Uterus (tissue), 2 donors: Measurements from ENCODE around the gene B9D2.

Experiments used
- POLR2A ChIP-seq, 2 donors: fragments of 450-650 bp; IDR thresholded peaks; one replicate each; pipeline ENCODE4 v1.6.1; 2016; ENCODE audit warnings: antibody characterized with exemption in 2 of 2, mild to moderate bottlenecking in 1 of 2, moderate library complexity in 1 of 2
- TF ChIP-seq, protein P1 (sequence below), 4 experiments: fragments of 200-600 bp in 2 of 4; fragments of 450-650 bp in 2 of 4; sonication (generic) in 2 of 4; IDR thresholded peaks; one replicate each; pipeline ENCODE4 v1.5.1; 2016 to 2019; ENCODE audit warnings: antibody characterized with exemption in 4 of 4, mild to moderate bottlenecking in 2 of 4, moderate library complexity in 1 of 4

- TF ChIP-seq, protein P1, sequence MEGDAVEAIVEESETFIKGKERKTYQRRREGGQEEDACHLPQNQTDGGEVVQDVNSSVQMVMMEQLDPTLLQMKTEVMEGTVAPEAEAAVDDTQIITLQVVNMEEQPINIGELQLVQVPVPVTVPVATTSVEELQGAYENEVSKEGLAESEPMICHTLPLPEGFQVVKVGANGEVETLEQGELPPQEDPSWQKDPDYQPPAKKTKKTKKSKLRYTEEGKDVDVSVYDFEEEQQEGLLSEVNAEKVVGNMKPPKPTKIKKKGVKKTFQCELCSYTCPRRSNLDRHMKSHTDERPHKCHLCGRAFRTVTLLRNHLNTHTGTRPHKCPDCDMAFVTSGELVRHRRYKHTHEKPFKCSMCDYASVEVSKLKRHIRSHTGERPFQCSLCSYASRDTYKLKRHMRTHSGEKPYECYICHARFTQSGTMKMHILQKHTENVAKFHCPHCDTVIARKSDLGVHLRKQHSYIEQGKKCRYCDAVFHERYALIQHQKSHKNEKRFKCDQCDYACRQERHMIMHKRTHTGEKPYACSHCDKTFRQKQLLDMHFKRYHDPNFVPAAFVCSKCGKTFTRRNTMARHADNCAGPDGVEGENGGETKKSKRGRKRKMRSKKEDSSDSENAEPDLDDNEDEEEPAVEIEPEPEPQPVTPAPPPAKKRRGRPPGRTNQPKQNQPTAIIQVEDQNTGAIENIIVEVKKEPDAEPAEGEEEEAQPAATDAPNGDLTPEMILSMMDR (IDR thresholded peaks at IDR 0.05), result no peak
- TF ChIP-seq POLR2A (IDR thresholded peaks at IDR 0.05), result no peak
Observed at GRCh38 chr19:41355802-41356201, 8.1 kb downstream of the B9D2 start.
